CD4-positive, alpha-beta T cell (primary cell): ENCODE data around the gene BSG. TPM values are rescaled to one million over a fixed set of nuclear protein-coding genes. Genes with fewer than 3 reads are reported as not detected.

Source experiments
- ATAC-seq: fragments of 200-7000 bp; cut with Tn5 transposase; one replicate; pipeline ENCODE4 v1.10.0; 2022; ENCODE audit warnings: mild to moderate bottlenecking; ENCODE audit not compliant: poor library complexity
- CTCF ChIA-PET: fragments of 350-600 bp; sonication (Branson Sonifier 250); formaldehyde crosslinking; loops from one replicate; lab custom pipeline; 2021; ENCODE audit warnings: antibody characterized with exemption, inconsistent platforms; lab: Charles Lee
- POLR2A ChIA-PET: fragments of 350-600 bp; sonication (Branson Sonifier 250); formaldehyde crosslinking; loops from one replicate; lab custom pipeline; 2021; ENCODE audit warnings: antibody characterized with exemption, inconsistent platforms; lab: Charles Lee
- DNase-seq, 14 experiments: peaks; one replicate each; pipeline ENCODE4 v3.0.0-alpha.2; 2013 to 2020; ENCODE audit warnings: mixed read lengths in 2 of 14
- H3K27ac ChIP-seq, 2 donors: one replicate each; pipeline versions ENCODE4 v1.5.1 to v1.7.0; 2013; ENCODE audit warnings: low read length in 2 of 2, low read depth in 1 of 2, mild to moderate bottlenecking in 1 of 2
- H3K27me3 ChIP-seq, 2 experiments: 1 replicate in 1 of 2; 2 replicates in 1 of 2; pipeline versions ENCODE4 v1.6.1 to v1.7.0; 2013; ENCODE audit warnings: low read length in 2 of 2, control low read depth in 1 of 2, mild to moderate bottlenecking in 1 of 2, moderate library complexity in 1 of 2; ENCODE audit not compliant: insufficient read depth in 2 of 2, control insufficient read depth in 1 of 2
- H3K36me3 ChIP-seq: one replicate; pipeline ENCODE4 v1.6.1; 2013; ENCODE audit warnings: low read length, control low read depth; ENCODE audit not compliant: insufficient read depth
- H3K4me1 ChIP-seq: one replicate; pipeline ENCODE4 v1.6.1; 2013; ENCODE audit warnings: low read length, control low read depth; ENCODE audit not compliant: insufficient read depth
- H3K4me3 ChIP-seq: one replicate; pipeline ENCODE4 v1.5.1; 2013; ENCODE audit warnings: mild to moderate bottlenecking, low read length, moderate library complexity
- H3K9me3 ChIP-seq, 2 experiments: 1 replicate in 1 of 2; 2 replicates in 1 of 2; pipeline versions ENCODE4 v1.6.1 to v1.7.0; 2013; ENCODE audit warnings: low read length in 2 of 2, mild to moderate bottlenecking in 2 of 2, control low read depth in 1 of 2, moderate library complexity in 1 of 2; ENCODE audit not compliant: control insufficient read depth in 1 of 2, insufficient read depth in 1 of 2
- H3K27ac Mint-ChIP-seq: one replicate; pipeline ENCODE4 v1.8.0; 2020; ENCODE audit warnings: mixed read lengths
- H3K27me3 Mint-ChIP-seq: one replicate; pipeline ENCODE4 v1.8.0; 2021; ENCODE audit warnings: mixed read lengths
- H3K36me3 Mint-ChIP-seq: one replicate; pipeline ENCODE4 v1.8.0; 2021; ENCODE audit warnings: low read depth, mixed read lengths
- H3K4me1 Mint-ChIP-seq: one replicate; pipeline ENCODE4 v1.8.0; 2021; ENCODE audit warnings: low read depth, mixed read lengths
- H3K4me3 Mint-ChIP-seq: one replicate; pipeline ENCODE4 v1.8.0; 2020; ENCODE audit warnings: mild to moderate bottlenecking, mixed read lengths
- H3K9me3 Mint-ChIP-seq: one replicate; pipeline ENCODE4 v1.8.0; 2020; ENCODE audit warnings: mixed read lengths
- intact Hi-C, 2 experiments: fragments of 100-400 bp; cut with DNase I in 1 of 2; cut with micrococcal nuclease in 1 of 2; formaldehyde crosslinking; loops; one replicate each; pipeline versions ENCODE4 v1.15.1 to v1.9.0; 2023 to 2025; cut with DNase I, micrococcal nuclease
- total RNA-seq, 174 experiments: library from RNA in 2 of 174; stranded (reverse) in 2 of 174; gene quantifications; one replicate each; pipeline ENCODE4 v1.2.3 and lab custom pipeline; 2021 to 2026
- TF ChIP-seq, protein P1 (sequence below): fragments of 200-600 bp; IDR thresholded peaks from one replicate; pipeline ENCODE4 v1.8.0; 2022; ENCODE audit warnings: antibody characterized with exemption, mild to moderate bottlenecking

BSG gene
- total RNA-seq, 2 experiments from 2014 or later, result 68.7 to 71.6 TPM

DNA sequence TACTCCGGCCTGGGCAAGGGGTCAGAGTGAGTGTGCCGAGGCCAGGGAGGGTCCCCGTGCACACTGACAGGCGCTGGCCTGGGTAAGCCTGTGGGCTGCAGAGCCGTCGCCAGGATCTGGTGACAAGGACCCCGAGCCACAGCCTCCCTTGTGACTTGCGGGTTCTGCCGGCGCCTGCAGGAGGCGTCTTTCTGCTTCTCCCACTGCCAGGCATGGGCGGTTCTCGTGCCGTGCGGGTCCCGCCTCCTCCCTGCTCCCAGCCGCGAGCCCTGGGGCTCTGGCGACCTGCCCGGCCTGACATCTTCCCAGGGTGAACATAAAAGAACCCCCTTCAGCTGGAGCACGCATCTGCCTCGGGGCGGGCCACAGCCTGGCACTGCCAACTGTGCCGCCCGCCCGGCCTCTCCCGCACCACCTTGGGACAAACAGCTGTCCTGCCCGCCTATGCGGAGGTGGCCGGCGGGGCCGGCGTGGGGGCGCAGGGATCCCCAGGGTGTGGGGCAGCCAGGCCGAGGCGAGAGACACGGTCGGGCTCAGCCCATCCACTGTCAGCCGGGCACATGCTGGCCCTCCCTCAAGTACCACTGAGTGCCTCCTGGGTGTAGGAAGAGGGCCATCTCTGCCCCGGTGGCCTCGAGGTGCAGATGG, 15.8 kb downstream of the BSG start:
- DNase-seq (peak; percentile 32 to 86 (median 60)), ATAC-seq (peak; percentile 69)
- Mint-ChIP-seq H3K9me3 (no peaks in the 10 kb centered on the region), H3K27ac (no peak overlapping the region), H3K4me1 (peaks cover 5% of the 10 kb centered on the region), H3K4me3 (peak overlapping the region; percentile 63), H3K27me3 (peaks cover 23% of the 10 kb centered on the region), H3K36me3 (peaks cover under 1% of the 10 kb centered on the region)
- ChIA-PET POLR2A (no interaction called here), CTCF (interaction anchor here (1.2 to 1.8 kb wide), 2 partner anchors 78 to 146 kb away, joined by 3 to 6 read pairs; no protein-coding TSS in a partner anchor)
- H3K4me3 ChIP-seq, result no peak overlapping the region
- intact Hi-C loops, result loop anchor here in 1 of 2 experiments (1.0 to 5.0 kb wide), 2 partner anchors 23 to 74 kb away; partner anchors contain the start of gene RNF126
- H3K27me3 ChIP-seq, result peaks cover 25 to 30% of the 10 kb centered on the region in 2 experiments
- H3K9me3 ChIP-seq, result peaks cover 0 to 28% of the 10 kb centered on the region in 2 experiments
- H3K27ac ChIP-seq, result no peak overlapping the region
- peaks cover 38% of the 10 kb centered on the region for H3K4me1 ChIP-seq
- H3K36me3 ChIP-seq, result peaks cover 3% of the 10 kb centered on the region
- TF ChIP-seq, protein P1, sequence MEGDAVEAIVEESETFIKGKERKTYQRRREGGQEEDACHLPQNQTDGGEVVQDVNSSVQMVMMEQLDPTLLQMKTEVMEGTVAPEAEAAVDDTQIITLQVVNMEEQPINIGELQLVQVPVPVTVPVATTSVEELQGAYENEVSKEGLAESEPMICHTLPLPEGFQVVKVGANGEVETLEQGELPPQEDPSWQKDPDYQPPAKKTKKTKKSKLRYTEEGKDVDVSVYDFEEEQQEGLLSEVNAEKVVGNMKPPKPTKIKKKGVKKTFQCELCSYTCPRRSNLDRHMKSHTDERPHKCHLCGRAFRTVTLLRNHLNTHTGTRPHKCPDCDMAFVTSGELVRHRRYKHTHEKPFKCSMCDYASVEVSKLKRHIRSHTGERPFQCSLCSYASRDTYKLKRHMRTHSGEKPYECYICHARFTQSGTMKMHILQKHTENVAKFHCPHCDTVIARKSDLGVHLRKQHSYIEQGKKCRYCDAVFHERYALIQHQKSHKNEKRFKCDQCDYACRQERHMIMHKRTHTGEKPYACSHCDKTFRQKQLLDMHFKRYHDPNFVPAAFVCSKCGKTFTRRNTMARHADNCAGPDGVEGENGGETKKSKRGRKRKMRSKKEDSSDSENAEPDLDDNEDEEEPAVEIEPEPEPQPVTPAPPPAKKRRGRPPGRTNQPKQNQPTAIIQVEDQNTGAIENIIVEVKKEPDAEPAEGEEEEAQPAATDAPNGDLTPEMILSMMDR, result no peak

DNA sequence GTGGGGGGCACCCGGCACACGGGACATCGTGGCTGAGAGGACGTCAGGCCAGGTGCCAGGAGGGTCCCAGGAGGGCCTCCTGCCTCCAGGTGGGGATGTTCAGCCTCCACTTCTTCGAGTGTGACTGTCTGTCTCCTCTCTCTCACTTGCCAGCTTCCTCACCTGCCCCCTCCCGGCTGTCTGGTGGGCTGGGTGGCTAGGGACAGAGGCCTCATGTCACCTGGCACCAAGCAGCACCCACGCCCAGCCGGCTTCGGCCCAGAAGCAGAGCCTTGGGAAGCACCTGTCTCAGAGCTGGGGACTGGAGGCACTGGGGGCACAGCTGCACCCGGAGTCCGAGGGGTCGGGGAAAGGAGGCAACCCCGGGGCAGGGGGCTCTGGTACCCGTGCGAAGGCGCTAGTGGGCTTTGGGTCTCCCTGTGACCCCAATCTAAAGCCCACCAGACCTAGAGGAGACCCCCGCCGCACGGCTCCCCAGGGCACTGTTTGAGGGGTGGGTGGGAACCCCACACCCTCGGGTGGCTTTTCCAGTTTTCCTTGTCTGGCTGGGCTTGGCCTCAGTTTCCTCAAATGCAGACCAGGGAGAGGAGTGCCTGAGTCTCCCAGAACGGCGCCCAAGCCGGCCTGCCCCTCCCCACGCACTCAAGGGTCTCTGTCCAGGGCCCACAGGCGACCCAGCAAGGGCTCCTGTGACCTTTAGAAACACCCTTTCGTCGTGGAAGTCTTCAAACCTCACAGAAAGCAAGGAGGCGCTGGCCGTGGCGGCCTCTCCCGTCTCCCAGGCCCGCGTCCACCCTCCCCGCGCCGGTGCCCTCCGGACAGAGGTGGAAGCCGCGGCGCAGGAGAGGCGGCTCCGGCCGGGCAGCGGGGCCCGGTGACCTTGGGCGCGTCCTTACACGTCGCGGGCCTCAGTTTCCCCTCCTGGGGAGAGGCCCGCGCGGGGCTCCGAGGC, 16.6 kb downstream of the BSG start:
- Histone ChIP-seq H3K4me3 (no peak overlapping the region), H3K9me3 (peaks cover 0 to 28% of the 10 kb centered on the region in 2 experiments), H3K36me3 (no peaks in the 10 kb centered on the region), H3K27ac (no peak overlapping the region), H3K27me3 (peaks cover 25 to 30% of the 10 kb centered on the region in 2 experiments), H3K4me1 (peaks cover 36% of the 10 kb centered on the region)
- CTCF ChIA-PET, result interaction anchor here (0.6 to 1.8 kb wide), 3 partner anchors 78 to 145 kb away, joined by 3 to 6 read pairs (median 3); no protein-coding TSS in a partner anchor
- Mint-ChIP-seq H3K27ac (no peak overlapping the region), H3K36me3 (no peaks in the 10 kb centered on the region), H3K27me3 (peaks cover 26% of the 10 kb centered on the region), H3K4me1 (peaks cover 5% of the 10 kb centered on the region), H3K4me3 (peak overlapping the region; percentile 45), H3K9me3 (no peaks in the 10 kb centered on the region)
- POLR2A ChIA-PET, result no interaction called here
- DNase-seq, result peak in 2 of 14 experiments; percentile 39 to 54
- TF ChIP-seq, protein P1, result no peak
- ATAC-seq, result no peak
- intact Hi-C loops, result loop anchor here in 1 of 2 experiments (1.0 to 5.0 kb wide), 2 partner anchors 22 to 73 kb away; partner anchors contain the start of gene RNF126

DNA sequence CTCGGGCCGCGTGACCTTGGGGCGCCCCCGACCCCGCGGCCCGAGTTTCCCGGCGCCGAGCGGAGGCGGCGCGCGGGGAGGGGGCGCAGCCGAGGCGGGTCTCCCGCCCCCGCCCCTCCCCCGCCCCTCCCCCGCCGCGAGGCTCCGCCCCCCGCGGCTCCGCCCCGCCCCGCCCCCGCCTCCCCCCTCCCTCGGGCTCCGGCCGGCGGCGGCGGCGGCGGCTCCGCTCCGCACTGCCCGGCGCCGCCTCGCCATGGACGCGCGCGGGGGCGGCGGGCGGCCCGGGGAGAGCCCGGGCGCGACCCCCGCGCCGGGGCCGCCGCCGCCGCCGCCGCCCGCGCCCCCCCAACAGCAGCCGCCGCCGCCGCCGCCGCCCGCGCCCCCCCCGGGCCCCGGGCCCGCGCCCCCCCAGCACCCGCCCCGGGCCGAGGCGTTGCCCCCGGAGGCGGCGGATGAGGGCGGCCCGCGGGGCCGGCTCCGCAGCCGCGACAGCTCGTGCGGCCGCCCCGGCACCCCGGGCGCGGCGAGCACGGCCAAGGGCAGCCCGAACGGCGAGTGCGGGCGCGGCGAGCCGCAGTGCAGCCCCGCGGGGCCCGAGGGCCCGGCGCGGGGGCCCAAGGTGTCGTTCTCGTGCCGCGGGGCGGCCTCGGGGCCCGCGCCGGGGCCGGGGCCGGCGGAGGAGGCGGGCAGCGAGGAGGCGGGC, 17.4 kb downstream of the BSG start, which contains the start of gene HCN2:
Gene HCN2, plus strand, starts transcription at position 189 of the 703 bp plus-strand sequence. Its CDS starts 65 bp downstream, at position 254.
- Histone ChIP-seq H3K27me3 (peaks cover 25 to 30% of the 10 kb centered on the region in 2 experiments), H3K27ac (no peak within 1 kb of the TSS), H3K4me3 (no peak within 1 kb of the TSS), H3K4me1 (peaks cover 32% of the 10 kb centered on the region), H3K36me3 (no peaks in the 10 kb centered on the region), H3K9me3 (peaks cover 0 to 28% of the 10 kb centered on the region in 2 experiments)
- intact Hi-C loops, result loop anchor here in 1 of 2 experiments (5.0 kb wide), 1 partner anchor 72 kb away; the partner anchor contains the start of gene RNF126
- Mint-ChIP-seq H3K27me3 (peaks cover 25% of the 10 kb centered on the region), H3K27ac (no peak within 1 kb of the TSS), H3K9me3 (no peaks in the 10 kb centered on the region), H3K36me3 (no peaks in the 10 kb centered on the region), H3K4me3 (peak within 1 kb of the TSS; percentile 45), H3K4me1 (peaks cover 5% of the 10 kb centered on the region)
- ChIA-PET CTCF (no interaction called here), POLR2A (no interaction called here)
- TF ChIP-seq, protein P1, result no peak
- DNase-seq (no peak), ATAC-seq (peak; percentile 3)
